ENCODE results near the gene NFIC. TPM values are rescaled to one million over a fixed set of nuclear protein-coding genes. Genes with fewer than 3 reads are reported as not detected.
"Not testable (repeated sequence)": the region's sequence is repeated elsewhere in the genome, so short reads cannot be mapped to it uniquely, and the experiment has no call there.

Gene NFIC
- total RNA-seq, 1 donor from 2014 or later = 33.0 TPM

- no peak for DNase-seq
These were observed 34.8 kb downstream of the NFIC start for GRCh38 chr19:3401004-3401768.

GRCh38 chr19:3402631-3403443 lies 36.5 kb downstream of the NFIC start:
- no peak for DNase-seq

GRCh38 chr19:3403489-3404323 lies 37.3 kb downstream of the NFIC start:
- peak; percentile 91 for DNase-seq

- peak; percentile 90 for DNase-seq
These were observed 38.2 kb downstream of the NFIC start for GRCh38 chr19:3404324-3405260.

- DNase-seq = no peak
These were observed 38.9 kb downstream of the NFIC start for GRCh38 chr19:3405261-3405653.

GRCh38 chr19:3406571-3407111 lies 40.3 kb downstream of the NFIC start:
- no peak for DNase-seq

GRCh38 chr19:3407556-3408516 lies 41.5 kb downstream of the NFIC start:
- DNase-seq = no peak

GRCh38 chr19:3408996-3409345 lies 42.6 kb downstream of the NFIC start:
- no peak for DNase-seq

GRCh38 chr19:3409346-3410064 lies 43.1 kb downstream of the NFIC start:
- peak; percentile 34 for DNase-seq

- DNase-seq = no peak
These were observed 45.3 kb downstream of the NFIC start for GRCh38 chr19:3411636-3412035.

- no peak for DNase-seq
These were observed 45.7 kb downstream of the NFIC start for GRCh38 chr19:3412066-3412465.

GRCh38 chr19:3413796-3414327 lies 47.5 kb downstream of the NFIC start:
- no peak for DNase-seq

- no peak for DNase-seq
These were observed 49.3 kb downstream of the NFIC start for GRCh38 chr19:3415695-3416094.

- no peak for DNase-seq
These were observed 53.9 kb downstream of the NFIC start for GRCh38 chr19:3420244-3420755.

GRCh38 chr19:3420909-3421619 lies 54.7 kb downstream of the NFIC start:
- DNase-seq = no peak

GRCh38 chr19:3421656-3422055 lies 55.3 kb downstream of the NFIC start:
- DNase-seq = not testable (repeated sequence)

- peak; percentile 38 for DNase-seq
These were observed 56.9 kb downstream of the NFIC start for GRCh38 chr19:3423183-3423829.

GRCh38 chr19:3426433-3426832 lies 60.0 kb downstream of the NFIC start:
- no peak for DNase-seq

Data from dermis blood vessel endothelial cell (primary cell).